Chondrocyte (in vitro differentiated cells): ENCODE results near the gene SLC4A1. TPM values are rescaled to one million over a fixed set of nuclear protein-coding genes. Genes with fewer than 3 reads are reported as not detected.

Experiments used
- DNase-seq: peaks from one replicate; pipeline ENCODE4 v3.0.0; 2021; ENCODE audit warnings: mixed read lengths, low spot score
- H3K27ac Mint-ChIP-seq: one replicate; pipeline ENCODE4 v1.8.0; 2021; ENCODE audit warnings: mild to moderate bottlenecking, moderate library complexity, mixed read lengths; ENCODE audit not compliant: unreplicated experiment
- H3K27me3 Mint-ChIP-seq: 2 replicates; pipeline ENCODE4 v1.8.0; 2021; ENCODE audit warnings: low read depth, mixed read lengths
- H3K36me3 Mint-ChIP-seq: 2 replicates; pipeline ENCODE4 v1.8.0; 2021; ENCODE audit warnings: low read depth, mixed read lengths
- H3K4me1 Mint-ChIP-seq: 2 replicates; pipeline ENCODE4 v1.8.0; 2021; ENCODE audit warnings: low read depth, mild to moderate bottlenecking, mixed read lengths
- H3K4me3 Mint-ChIP-seq: one replicate; pipeline ENCODE4 v1.8.0; 2021; ENCODE audit warnings: mild to moderate bottlenecking, moderate library complexity, mixed read lengths; ENCODE audit not compliant: unreplicated experiment
- H3K9me3 Mint-ChIP-seq: 2 replicates; pipeline ENCODE4 v1.8.0; 2021; ENCODE audit warnings: low read depth, mixed read lengths
- total RNA-seq: library from RNA; stranded (reverse); gene quantifications from 3 replicates; pipeline ENCODE4 v1.2.1, GENCODE V29; 2021
- TF ChIP-seq, protein P1 (sequence below): fragments of 200-600 bp; sonication (generic); IDR thresholded peaks from 2 replicates; pipeline ENCODE4 v1.5.0; 2021; ENCODE audit warnings: antibody characterized with exemption, mild to moderate bottlenecking, moderate library complexity

Gene SLC4A1
- total RNA-seq, 1 donor from 2014 or later = not detected

DNA sequence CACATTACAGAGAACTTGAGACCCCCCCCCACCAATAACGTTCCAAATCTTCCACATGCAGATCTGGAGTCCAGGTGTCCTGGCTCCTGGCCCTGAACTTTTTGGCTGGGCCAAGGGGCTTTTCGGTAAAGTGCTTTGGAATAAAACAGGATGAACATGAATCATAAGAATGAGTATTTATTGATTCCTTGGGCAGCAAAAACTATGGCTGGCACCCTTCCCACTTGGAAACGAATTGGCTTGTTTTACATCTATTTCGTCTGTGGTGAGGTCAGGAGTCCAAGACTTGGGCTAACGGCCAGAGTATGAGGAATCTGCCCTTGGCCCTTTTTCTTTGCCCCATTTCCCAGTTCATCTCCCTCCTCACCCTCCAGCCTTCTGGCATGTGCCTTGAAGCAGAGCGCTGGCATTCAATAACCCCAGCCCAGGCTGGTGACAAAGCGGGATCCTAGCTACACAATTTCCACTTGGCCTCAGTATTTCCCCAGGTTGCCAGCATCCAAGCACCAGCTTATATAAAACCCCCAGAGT lies 44.3 kb downstream of the SLC4A1 start:
- Mint-ChIP-seq H3K36me3 (no peaks in the 10 kb centered on the region), H3K4me3 (no peak overlapping the region), H3K9me3 (no peaks in the 10 kb centered on the region), H3K27me3 (no peaks in the 10 kb centered on the region), H3K4me1 (peaks cover 24% of the 10 kb centered on the region), H3K27ac (no peak overlapping the region)
- TF ChIP-seq, protein P1, sequence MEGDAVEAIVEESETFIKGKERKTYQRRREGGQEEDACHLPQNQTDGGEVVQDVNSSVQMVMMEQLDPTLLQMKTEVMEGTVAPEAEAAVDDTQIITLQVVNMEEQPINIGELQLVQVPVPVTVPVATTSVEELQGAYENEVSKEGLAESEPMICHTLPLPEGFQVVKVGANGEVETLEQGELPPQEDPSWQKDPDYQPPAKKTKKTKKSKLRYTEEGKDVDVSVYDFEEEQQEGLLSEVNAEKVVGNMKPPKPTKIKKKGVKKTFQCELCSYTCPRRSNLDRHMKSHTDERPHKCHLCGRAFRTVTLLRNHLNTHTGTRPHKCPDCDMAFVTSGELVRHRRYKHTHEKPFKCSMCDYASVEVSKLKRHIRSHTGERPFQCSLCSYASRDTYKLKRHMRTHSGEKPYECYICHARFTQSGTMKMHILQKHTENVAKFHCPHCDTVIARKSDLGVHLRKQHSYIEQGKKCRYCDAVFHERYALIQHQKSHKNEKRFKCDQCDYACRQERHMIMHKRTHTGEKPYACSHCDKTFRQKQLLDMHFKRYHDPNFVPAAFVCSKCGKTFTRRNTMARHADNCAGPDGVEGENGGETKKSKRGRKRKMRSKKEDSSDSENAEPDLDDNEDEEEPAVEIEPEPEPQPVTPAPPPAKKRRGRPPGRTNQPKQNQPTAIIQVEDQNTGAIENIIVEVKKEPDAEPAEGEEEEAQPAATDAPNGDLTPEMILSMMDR = no peak
- no peak for DNase-seq

- Mint-ChIP-seq H3K9me3 (no peaks in the 10 kb centered on the region), H3K4me3 (peak overlapping the region; percentile 90), H3K27me3 (no peaks in the 10 kb centered on the region), H3K36me3 (no peaks in the 10 kb centered on the region), H3K4me1 (peaks cover 33% of the 10 kb centered on the region), H3K27ac (peak overlapping the region; percentile 98)
- TF ChIP-seq, protein P1 = peak; percentile 43
- no peak for DNase-seq
These were observed 45.6 kb downstream of the SLC4A1 start for GRCh38 chr17:44222112-44222869.

GRCh38 chr17:44221862-44222111 lies 46.1 kb downstream of the SLC4A1 start:
- Mint-ChIP-seq H3K27ac (peak overlapping the region; percentile 98), H3K36me3 (peaks cover 1% of the 10 kb centered on the region), H3K27me3 (no peaks in the 10 kb centered on the region), H3K4me1 (peaks cover 37% of the 10 kb centered on the region), H3K4me3 (peak overlapping the region; percentile 90), H3K9me3 (no peaks in the 10 kb centered on the region)
- DNase-seq = no peak
- TF ChIP-seq, protein P1 = no peak

DNA sequence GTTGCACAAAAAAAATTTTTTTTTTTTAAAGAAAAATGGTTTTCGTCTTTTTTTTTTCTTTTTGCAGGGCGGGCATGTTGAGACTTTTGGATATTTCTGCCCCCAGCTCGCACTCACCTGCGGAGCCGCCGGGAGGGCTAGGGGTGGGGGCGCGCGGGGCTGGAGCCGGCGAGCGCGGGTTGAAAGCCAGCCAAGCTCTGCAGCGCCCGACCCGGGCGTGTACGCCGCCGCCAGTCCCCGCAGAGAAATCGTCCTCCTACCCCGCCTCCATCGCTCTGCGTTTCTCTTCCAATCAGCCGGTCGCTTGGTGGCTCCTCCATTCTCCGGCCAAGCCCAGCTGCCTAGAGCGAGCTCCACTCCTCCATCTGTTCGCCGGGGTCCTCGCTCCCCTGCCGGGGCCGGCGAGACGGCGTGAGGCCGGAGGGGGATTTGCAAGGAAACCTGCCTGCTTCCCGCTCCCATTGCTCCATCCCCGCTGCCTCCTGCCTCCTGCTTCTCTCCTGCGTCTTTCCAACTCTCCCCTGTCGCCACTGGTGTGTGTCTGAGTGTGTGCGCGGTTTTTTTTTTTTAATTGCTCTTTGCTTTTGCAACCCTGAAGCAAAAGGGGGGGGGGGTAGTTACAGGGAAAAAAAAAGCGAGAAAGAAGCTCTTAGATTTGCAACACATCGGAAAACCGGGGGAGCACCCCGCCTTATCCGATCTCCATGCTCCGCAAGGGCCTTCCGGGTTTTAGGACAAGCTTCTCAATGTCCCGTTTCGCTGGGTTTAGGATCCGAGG lies 46.7 kb downstream of the SLC4A1 start:
- Mint-ChIP-seq H3K27ac (peak overlapping the region; percentile 98), H3K4me3 (peak overlapping the region; percentile 90), H3K9me3 (no peaks in the 10 kb centered on the region), H3K36me3 (peaks cover 5% of the 10 kb centered on the region), H3K27me3 (no peaks in the 10 kb centered on the region), H3K4me1 (peaks cover 39% of the 10 kb centered on the region)
- TF ChIP-seq, protein P1 = no peak
- DNase-seq = peak; percentile 95

GRCh38 chr17:44220213-44221083 lies 47.5 kb downstream of the SLC4A1 start:
- H3K27me3 Mint-ChIP-seq = no peaks in the 10 kb centered on the region
- DNase-seq = no peak

More at GRCh38 chr17:44220213-44221083, 47.5 kb downstream of the SLC4A1 start:
- Mint-ChIP-seq H3K4me3 (peak overlapping the region; percentile 90), H3K27ac (peak overlapping the region; percentile 98), H3K9me3 (no peaks in the 10 kb centered on the region), H3K36me3 (peaks cover 10% of the 10 kb centered on the region), H3K4me1 (peaks cover 39% of the 10 kb centered on the region)
- TF ChIP-seq, protein P1 = no peak
